ENCODE data around the gene TOPORS. TPM values are rescaled to one million over a fixed set of nuclear protein-coding genes. Genes with fewer than 3 reads are reported as not detected.
A peak's percentile ranks its signal among the peaks of the same experiment; 100 is the strongest.

Gene TOPORS
- total RNA-seq, 4 donors from 2014 or later = 12.8 to 49.3 (median 27.3) TPM

DNA sequence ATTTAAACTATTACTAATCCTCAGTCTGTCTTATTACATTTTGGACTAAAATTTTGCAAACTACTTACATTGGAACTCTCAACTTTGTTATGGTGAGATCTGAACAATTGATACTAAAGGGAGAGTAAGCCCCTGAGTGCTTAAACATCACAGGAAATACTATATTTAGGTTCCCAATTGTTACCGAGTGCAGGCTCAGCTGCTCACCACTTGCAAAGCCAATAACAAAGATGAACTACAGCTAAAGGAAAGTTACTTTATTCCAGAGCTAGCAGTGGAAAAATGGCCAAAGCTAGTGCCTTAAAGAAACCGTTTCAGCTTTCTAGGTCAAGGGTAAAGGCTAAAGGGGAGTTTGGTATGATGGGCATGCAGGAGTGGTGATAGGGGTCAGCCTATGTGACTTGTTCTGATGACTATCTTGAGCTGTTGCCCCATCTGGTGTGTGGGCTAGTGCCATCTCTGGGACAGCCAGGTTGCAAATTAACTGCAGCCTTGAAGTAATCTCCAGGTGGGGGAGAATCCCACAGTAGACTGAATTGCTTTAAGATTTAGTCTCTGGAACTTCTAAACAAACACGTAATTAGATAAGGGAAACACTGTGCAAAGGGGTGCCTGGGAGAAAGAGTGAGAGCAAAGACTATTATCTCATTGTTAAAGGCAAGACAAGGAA is 28.4 kb upstream of the TOPORS start:
- DNase-seq = no peak
- Histone ChIP-seq H3K27me3 (no peaks in the 10 kb centered on the region), H3K27ac (no peak overlapping the region), H3K4me1 (no peaks in the 10 kb centered on the region), H3K36me3 (no peaks in the 10 kb centered on the region), H3K4me3 (no peak overlapping the region), H3K9me3 (no peaks in the 10 kb centered on the region)
- no peak for TF ChIP-seq POLR2A (IDR thresholded peaks at IDR 0.05)
- TF ChIP-seq, protein P1, sequence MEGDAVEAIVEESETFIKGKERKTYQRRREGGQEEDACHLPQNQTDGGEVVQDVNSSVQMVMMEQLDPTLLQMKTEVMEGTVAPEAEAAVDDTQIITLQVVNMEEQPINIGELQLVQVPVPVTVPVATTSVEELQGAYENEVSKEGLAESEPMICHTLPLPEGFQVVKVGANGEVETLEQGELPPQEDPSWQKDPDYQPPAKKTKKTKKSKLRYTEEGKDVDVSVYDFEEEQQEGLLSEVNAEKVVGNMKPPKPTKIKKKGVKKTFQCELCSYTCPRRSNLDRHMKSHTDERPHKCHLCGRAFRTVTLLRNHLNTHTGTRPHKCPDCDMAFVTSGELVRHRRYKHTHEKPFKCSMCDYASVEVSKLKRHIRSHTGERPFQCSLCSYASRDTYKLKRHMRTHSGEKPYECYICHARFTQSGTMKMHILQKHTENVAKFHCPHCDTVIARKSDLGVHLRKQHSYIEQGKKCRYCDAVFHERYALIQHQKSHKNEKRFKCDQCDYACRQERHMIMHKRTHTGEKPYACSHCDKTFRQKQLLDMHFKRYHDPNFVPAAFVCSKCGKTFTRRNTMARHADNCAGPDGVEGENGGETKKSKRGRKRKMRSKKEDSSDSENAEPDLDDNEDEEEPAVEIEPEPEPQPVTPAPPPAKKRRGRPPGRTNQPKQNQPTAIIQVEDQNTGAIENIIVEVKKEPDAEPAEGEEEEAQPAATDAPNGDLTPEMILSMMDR (IDR thresholded peaks at IDR 0.05) = no peak
- intact Hi-C loops (cut with DNase I; ENCODE audit: low total_unique reads) = loop anchor here (5.0 kb wide), 1 partner anchor 203 kb away; no protein-coding TSS in a partner anchor

GRCh38 chr9:32579706-32580331 is 27.4 kb upstream of the TOPORS start:
- Histone ChIP-seq H3K27me3 (no peaks in the 10 kb centered on the region), H3K4me3 (no peak overlapping the region), H3K27ac (no peak overlapping the region), H3K4me1 (no peaks in the 10 kb centered on the region), H3K36me3 (no peaks in the 10 kb centered on the region), H3K9me3 (no peaks in the 10 kb centered on the region)
- TF ChIP-seq, protein P1 (IDR thresholded peaks at IDR 0.05) = peak; percentile 79 to 84 (median 82)
- no peak for TF ChIP-seq POLR2A (IDR thresholded peaks at IDR 0.05)
- peak; percentile 66 to 68 for DNase-seq
- intact Hi-C loops (cut with DNase I; ENCODE audit: low total_unique reads) = loop anchor here (5.0 kb wide), 1 partner anchor 203 kb away; no protein-coding TSS in a partner anchor

GRCh38 chr9:32578976-32579375 is 26.6 kb upstream of the TOPORS start:
- no peak overlapping the region for H3K4me3 ChIP-seq

GRCh38 chr9:32577316-32577715 is 24.9 kb upstream of the TOPORS start:
- intact Hi-C loops (cut with DNase I; ENCODE audit: low total_unique reads) = no loop called here
- DNase-seq = no peak
- no peak for TF ChIP-seq POLR2A (IDR thresholded peaks at IDR 0.05)
- TF ChIP-seq, protein P1 (IDR thresholded peaks at IDR 0.05) = no peak
- no peaks in the 10 kb centered on the region for H3K4me1 ChIP-seq
- H3K27me3 ChIP-seq = no peaks in the 10 kb centered on the region
- no peaks in the 10 kb centered on the region for H3K9me3 ChIP-seq
- H3K4me3 ChIP-seq = no peak overlapping the region
- H3K36me3 ChIP-seq = no peaks in the 10 kb centered on the region
- H3K27ac ChIP-seq = no peak overlapping the region

More at GRCh38 chr9:32578976-32579375, 26.6 kb upstream of the TOPORS start:
- Histone ChIP-seq H3K36me3 (no peaks in the 10 kb centered on the region), H3K27ac (no peak overlapping the region), H3K4me1 (no peaks in the 10 kb centered on the region), H3K9me3 (no peaks in the 10 kb centered on the region), H3K27me3 (no peaks in the 10 kb centered on the region)
- intact Hi-C loops (cut with DNase I; ENCODE audit: low total_unique reads) = no loop called here
- DNase-seq = no peak
- TF ChIP-seq POLR2A (IDR thresholded peaks at IDR 0.05) = no peak
- TF ChIP-seq, protein P1 (IDR thresholded peaks at IDR 0.05) = no peak

GRCh38 chr9:32574858-32575257 is 22.5 kb upstream of the TOPORS start:
- no peaks in the 10 kb centered on the region for H3K27me3 ChIP-seq
- intact Hi-C loops (cut with DNase I; ENCODE audit: low total_unique reads) = no loop called here
- DNase-seq = no peak
- peaks cover 0 to 7% of the 10 kb centered on the region in 2 donors for H3K4me1 ChIP-seq
- no peak for TF ChIP-seq POLR2A (IDR thresholded peaks at IDR 0.05)
- TF ChIP-seq, protein P1 (IDR thresholded peaks at IDR 0.05) = no peak
- no peak overlapping the region for H3K4me3 ChIP-seq
- H3K9me3 ChIP-seq = no peaks in the 10 kb centered on the region
- H3K36me3 ChIP-seq = no peaks in the 10 kb centered on the region
- no peak overlapping the region for H3K27ac ChIP-seq
